A673 (cell line): ENCODE results near the gene FAAP100. TPM values are rescaled to one million over a fixed set of nuclear protein-coding genes. Genes with fewer than 3 reads are reported as not detected.

Experiments used
- BruUV-seq: library from RNA; stranded (reverse); fragments of 400-500 nt; replicated peaks from 2 replicates; lab custom pipeline; 2021; lab: Mats Ljungman, UMichigan
- CTCF ChIA-PET: fragments of 300-600 bp; sonication (Branson Sonifier 250); formaldehyde crosslinking; loops from one replicate; lab custom pipeline; 2022; ENCODE audit warnings: antibody characterized with exemption; lab: Charles Lee
- POLR2A ChIA-PET: fragments of 300-600 bp; sonication (Branson Sonifier 250); formaldehyde crosslinking; loops from one replicate; lab custom pipeline; 2022; ENCODE audit warnings: antibody characterized with exemption; ENCODE audit not compliant: low non-redundant PET; lab: Charles Lee
- DNase-seq: peaks from one replicate; pipeline ENCODE4 v3.0.0-alpha.2; 2015; ENCODE audit warnings: low spot score
- H3K27ac ChIP-seq: fragments of 200-600 bp; sonication (generic); 2 replicates; pipeline ENCODE4 v1.5.1; 2016; ENCODE audit warnings: mixed run types, low read depth, mild to moderate bottlenecking, mixed read lengths, antibody characterized with exemption, low read length; ENCODE audit not compliant: poor library complexity, severe bottlenecking
- H3K27me3 ChIP-seq: fragments of 200-600 bp; sonication (generic); replicated peaks from 2 replicates; pipeline ENCODE4 v1.6.1; 2017; ENCODE audit warnings: mixed run types, low read depth, mild to moderate bottlenecking, mixed read lengths, antibody characterized with exemption, low read length; ENCODE audit not compliant: insufficient read depth, poor library complexity
- H3K36me3 ChIP-seq: fragments of 200-600 bp; sonication (generic); 2 replicates; pipeline ENCODE4 v1.6.1; 2016; ENCODE audit warnings: mixed run types, mild to moderate bottlenecking, mixed read lengths, antibody characterized with exemption, low read length; ENCODE audit not compliant: insufficient read depth, poor library complexity, severe bottlenecking
- H3K4me1 ChIP-seq: fragments of 200-600 bp; sonication (generic); 2 replicates; pipeline ENCODE4 v1.6.1; 2017; ENCODE audit warnings: mixed run types, mild to moderate bottlenecking, mixed read lengths, antibody characterized with exemption, low read length; ENCODE audit not compliant: insufficient read depth, poor library complexity, severe bottlenecking
- H3K4me3 ChIP-seq: fragments of 200-600 bp; sonication (generic); 2 replicates; pipeline ENCODE4 v1.5.1; 2016; ENCODE audit warnings: low read depth, mixed run types, mild to moderate bottlenecking, mixed read lengths, low read length; ENCODE audit not compliant: poor library complexity, severe bottlenecking
- H3K9me3 ChIP-seq: fragments of 200-600 bp; sonication (generic); 2 replicates; pipeline ENCODE4 v1.6.1; 2016; ENCODE audit warnings: mixed run types, low read depth, mild to moderate bottlenecking, mixed read lengths, antibody characterized with exemption, low read length; ENCODE audit not compliant: poor library complexity, severe bottlenecking
- EZH2 ChIP-seq: fragments of 200-600 bp; sonication (generic); IDR thresholded peaks from 2 replicates; pipeline ENCODE4 v1.6.1; 2017; ENCODE audit warnings: borderline replicate concordance, low read depth, mild to moderate bottlenecking, mixed read lengths, antibody characterized with exemption, low read length; ENCODE audit not compliant: poor library complexity, severe bottlenecking
- intact Hi-C: fragments of 100-400 bp; cut with micrococcal nuclease; formaldehyde crosslinking; loops from one replicate; pipeline ENCODE4 v1.10.0; 2022; ENCODE audit not compliant: unreplicated experiment
- total RNA-seq: library from RNA; stranded (reverse); gene quantifications from 2 replicates; pipeline ENCODE4 v1.2.3, GENCODE V29; 2021
- TF ChIP-seq, protein P1 (sequence below): fragments of 300-800, 200-600 bp; sonication (generic); conservative IDR thresholded peaks from 2 replicates; pipeline ENCODE4 v1.5.1; 2017; ENCODE audit warnings: low read depth, mild to moderate bottlenecking, antibody characterized with exemption, low read length, moderate library complexity, mixed read lengths

Gene FAAP100
- total RNA-seq, 1 experiment from 2014 or later = 49.4 TPM

- Histone ChIP-seq H3K4me1 (peaks cover 4% of the 10 kb centered on the region), H3K4me3 (no peak overlapping the region), H3K27ac (peak overlapping the region; percentile 44), H3K36me3 (peaks cover 87% of the 10 kb centered on the region), H3K27me3 (no peaks in the 10 kb centered on the region), H3K9me3 (no peaks in the 10 kb centered on the region)
- POLR2A ChIA-PET = no interaction called here
- intact Hi-C loops = loop anchor here (2.0 to 10.0 kb wide), 2 partner anchors 85 to 345 kb away; partner anchors contain the start of gene ACTG1
- no peak for TF ChIP-seq EZH2
- TF ChIP-seq, protein P1, sequence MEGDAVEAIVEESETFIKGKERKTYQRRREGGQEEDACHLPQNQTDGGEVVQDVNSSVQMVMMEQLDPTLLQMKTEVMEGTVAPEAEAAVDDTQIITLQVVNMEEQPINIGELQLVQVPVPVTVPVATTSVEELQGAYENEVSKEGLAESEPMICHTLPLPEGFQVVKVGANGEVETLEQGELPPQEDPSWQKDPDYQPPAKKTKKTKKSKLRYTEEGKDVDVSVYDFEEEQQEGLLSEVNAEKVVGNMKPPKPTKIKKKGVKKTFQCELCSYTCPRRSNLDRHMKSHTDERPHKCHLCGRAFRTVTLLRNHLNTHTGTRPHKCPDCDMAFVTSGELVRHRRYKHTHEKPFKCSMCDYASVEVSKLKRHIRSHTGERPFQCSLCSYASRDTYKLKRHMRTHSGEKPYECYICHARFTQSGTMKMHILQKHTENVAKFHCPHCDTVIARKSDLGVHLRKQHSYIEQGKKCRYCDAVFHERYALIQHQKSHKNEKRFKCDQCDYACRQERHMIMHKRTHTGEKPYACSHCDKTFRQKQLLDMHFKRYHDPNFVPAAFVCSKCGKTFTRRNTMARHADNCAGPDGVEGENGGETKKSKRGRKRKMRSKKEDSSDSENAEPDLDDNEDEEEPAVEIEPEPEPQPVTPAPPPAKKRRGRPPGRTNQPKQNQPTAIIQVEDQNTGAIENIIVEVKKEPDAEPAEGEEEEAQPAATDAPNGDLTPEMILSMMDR = no peak
- BruUV-seq = no TSS peak
- DNase-seq = no peak
- CTCF ChIA-PET = no interaction called here
Observed at GRCh38 chr17:81599719-81600486, 47.8 kb upstream of the FAAP100 start.

GRCh38 chr17:81593105-81593871, 41.1 kb upstream of the FAAP100 start:
- Histone ChIP-seq H3K4me3 (no peak overlapping the region), H3K4me1 (no peaks in the 10 kb centered on the region), H3K27me3 (no peaks in the 10 kb centered on the region), H3K27ac (no peak overlapping the region), H3K36me3 (peaks cover 87% of the 10 kb centered on the region), H3K9me3 (no peaks in the 10 kb centered on the region)
- POLR2A ChIA-PET = no interaction called here
- DNase-seq = no peak
- BruUV-seq = TSS peak; percentile 18
- CTCF ChIA-PET = no interaction called here
- no peak for TF ChIP-seq EZH2
- TF ChIP-seq, protein P1 = no peak
- intact Hi-C loops = no loop called here

DNA sequence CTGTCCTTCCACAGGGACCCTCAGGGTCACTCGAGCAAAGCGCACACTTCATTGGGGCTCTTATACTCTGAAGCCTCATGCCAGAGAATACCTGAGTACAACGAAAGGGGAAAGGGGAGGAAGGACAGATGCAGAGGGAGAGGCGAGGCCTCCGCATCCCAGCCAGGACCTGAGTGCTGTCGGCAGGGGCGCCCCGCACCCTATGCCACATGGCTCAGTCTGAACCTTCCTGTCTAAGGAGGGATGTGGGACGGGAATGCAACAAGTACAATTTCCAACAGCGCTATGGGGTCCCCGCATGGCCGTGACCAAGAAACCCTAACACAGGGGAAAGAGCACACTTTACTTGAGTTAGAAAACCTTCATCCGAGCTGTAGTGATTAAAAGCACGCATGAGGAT, 39.8 kb upstream of the FAAP100 start:
- no peak overlapping the region for H3K27ac ChIP-seq
- TF ChIP-seq, protein P1 = no peak
- no peak for TF ChIP-seq EZH2
- intact Hi-C loops = no loop called here
- H3K36me3 ChIP-seq = peaks cover 83% of the 10 kb centered on the region
- POLR2A ChIA-PET = no interaction called here
- no TSS peak for BruUV-seq
- H3K4me3 ChIP-seq = no peak overlapping the region
- CTCF ChIA-PET = no interaction called here
- no peaks in the 10 kb centered on the region for H3K9me3 ChIP-seq
- no peak for DNase-seq
- H3K4me1 ChIP-seq = no peaks in the 10 kb centered on the region
- no peaks in the 10 kb centered on the region for H3K27me3 ChIP-seq
